ENCODE data around the gene EDA.

The EDA gene

GRCh38 chrX:69613946-69614345, 2.0 kb upstream of the EDA start:
- no peak for DNase-seq (ENCODE audit: extremely low read depth, low read depth)

GRCh38 chrX:69614886-69615285, 1.0 kb upstream of the EDA start:
- TF ChIP-seq CTCF (IDR thresholded peaks at IDR 0.05; ENCODE audit: low read depth, low read length) = no peak
- no peak for DNase-seq (ENCODE audit: extremely low read depth, low read depth)

More at GRCh38 chrX:69613946-69614345, 2.0 kb upstream of the EDA start:
- no peak for TF ChIP-seq CTCF (IDR thresholded peaks at IDR 0.05; ENCODE audit: low read depth, low read length)

DNA sequence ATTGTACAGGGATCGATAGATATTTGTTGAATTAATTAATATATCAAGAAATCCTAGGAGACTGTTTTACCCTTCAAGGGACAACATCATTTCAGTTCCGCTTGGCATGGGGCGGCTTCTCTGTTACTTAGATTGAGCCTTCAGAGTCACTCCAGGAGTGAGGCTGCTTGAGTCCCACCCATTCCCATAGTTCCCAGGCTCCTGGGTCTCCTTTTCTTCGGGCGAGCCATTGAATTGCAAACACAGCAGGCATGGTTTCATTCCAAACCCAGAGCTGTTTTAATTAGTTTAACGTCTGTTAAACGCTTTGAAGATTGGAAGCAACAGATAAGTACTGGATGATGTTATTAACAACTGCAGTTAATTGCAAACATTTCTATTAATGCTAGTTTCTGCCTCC, 571 bp upstream of the EDA start:
- no peak for DNase-seq (ENCODE audit: extremely low read depth, low read depth)
- no peak for TF ChIP-seq CTCF (IDR thresholded peaks at IDR 0.05; ENCODE audit: low read depth, low read length)

DNA sequence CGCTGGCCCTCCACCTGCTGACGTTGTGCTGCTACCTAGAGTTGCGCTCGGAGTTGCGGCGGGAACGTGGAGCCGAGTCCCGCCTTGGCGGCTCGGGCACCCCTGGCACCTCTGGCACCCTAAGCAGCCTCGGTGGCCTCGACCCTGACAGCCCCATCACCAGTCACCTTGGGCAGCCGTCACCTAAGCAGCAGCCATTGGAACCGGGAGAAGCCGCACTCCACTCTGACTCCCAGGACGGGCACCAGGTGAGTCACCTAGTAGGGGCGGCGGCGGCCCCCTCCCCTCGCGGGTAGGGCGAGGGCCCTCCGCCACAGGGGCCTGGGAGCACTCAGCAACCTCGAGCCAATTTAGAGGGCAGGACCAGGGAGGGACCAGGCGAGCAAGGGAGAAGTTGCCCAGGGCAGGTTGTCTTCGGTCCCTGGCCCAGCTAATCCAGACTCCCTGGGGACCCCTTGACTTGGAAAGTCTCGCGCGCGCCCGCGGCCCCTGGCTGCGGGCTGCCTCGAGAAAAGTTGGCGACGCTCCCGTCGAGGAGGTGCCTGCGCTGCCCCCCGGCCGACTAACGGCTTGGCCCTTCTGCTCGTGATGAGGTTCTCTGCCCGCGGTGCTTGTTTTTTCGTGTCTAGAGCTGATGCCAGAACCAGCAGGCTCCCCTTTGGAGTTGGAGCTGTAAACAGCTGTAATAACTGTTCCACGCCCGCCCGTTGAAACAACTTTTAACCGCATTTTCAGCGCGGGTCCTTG, 717 bp downstream of the EDA start:
- TF ChIP-seq CTCF (IDR thresholded peaks at IDR 0.05; ENCODE audit: low read depth, low read length) = no peak
- DNase-seq (ENCODE audit: extremely low read depth, low read depth) = no peak

GRCh38 chrX:69618803-69619202, 2.9 kb downstream of the EDA start:
- TF ChIP-seq CTCF (IDR thresholded peaks at IDR 0.05; ENCODE audit: low read depth, low read length) = peak; percentile 38

DNA sequence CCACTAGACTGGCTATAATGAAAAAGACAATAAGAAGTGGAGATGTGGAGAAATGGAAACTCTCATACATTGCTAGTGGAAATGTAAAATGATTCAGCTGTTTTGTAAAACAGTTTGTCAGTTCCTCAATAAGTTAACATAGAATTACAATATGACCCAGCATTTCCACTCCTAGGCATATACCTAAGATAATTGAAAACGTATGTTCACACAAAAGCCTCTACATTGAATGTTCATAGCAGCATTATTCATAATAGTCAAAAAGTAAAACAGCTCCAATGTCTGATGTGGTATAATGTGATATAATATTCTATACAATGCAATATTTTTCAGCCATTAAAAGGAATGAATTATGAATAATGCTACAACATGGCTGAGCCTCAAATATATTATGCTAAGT, 10.2 kb downstream of the EDA start:
- TF ChIP-seq CTCF (IDR thresholded peaks at IDR 0.05; ENCODE audit: low read depth, low read length) = no peak
- no peak for DNase-seq (ENCODE audit: extremely low read depth, low read depth)

More at GRCh38 chrX:69618803-69619202, 2.9 kb downstream of the EDA start:
- no peak for DNase-seq (ENCODE audit: extremely low read depth, low read depth)

DNA sequence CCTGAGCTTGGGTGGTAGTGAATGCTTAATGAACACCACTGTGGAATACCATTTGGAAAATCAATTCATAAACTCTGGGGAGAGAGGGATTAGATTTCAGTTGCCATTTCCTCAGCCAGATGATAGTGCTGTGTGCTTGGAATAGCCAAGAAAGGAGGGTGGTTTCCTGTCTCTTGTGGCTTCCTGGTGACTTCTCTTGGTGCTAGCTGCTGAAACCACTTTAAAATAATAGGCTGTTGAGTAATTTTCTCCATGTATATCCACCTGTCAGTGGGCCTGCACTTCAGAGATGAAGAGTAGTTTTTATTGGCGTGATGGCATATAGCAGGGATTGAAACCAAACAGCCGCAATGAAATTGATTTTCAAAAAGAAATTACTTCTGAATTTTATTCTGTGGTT, 11.8 kb downstream of the EDA start:
- no peak for DNase-seq (ENCODE audit: extremely low read depth, low read depth)
- TF ChIP-seq CTCF (IDR thresholded peaks at IDR 0.05; ENCODE audit: low read depth, low read length) = no peak
